Right atrium auricular region (tissue), 2 donors: ENCODE measurements around the gene SYT9. TPM values are rescaled to one million over a fixed set of nuclear protein-coding genes. Genes with fewer than 3 reads are reported as not detected.

ENCODE experiments used
- DNase-seq: peaks from one replicate; pipeline ENCODE4 v3.0.0-alpha.2; 2019; ENCODE audit warnings: low spot score
- H3K27ac ChIP-seq, 2 donors: fragments of 200-600 bp; sonication (generic); 1 replicate in 1 of 2; 2 replicates in 1 of 2; pipeline ENCODE4 v1.5.1; 2016 to 2019
- H3K27me3 ChIP-seq, 2 donors: fragments of 200-600 bp; sonication (generic); one replicate each; pipeline versions ENCODE4 v1.5.1 to v1.6.0; 2017 to 2019
- H3K36me3 ChIP-seq: fragments of 200-600 bp; sonication (generic); one replicate; pipeline ENCODE4 v1.5.1; 2016
- H3K4me1 ChIP-seq, 2 donors: fragments of 200-600 bp; sonication (generic); one replicate each; pipeline versions ENCODE4 v1.5.1 to v1.6.0; 2017 to 2019
- H3K4me3 ChIP-seq, 2 donors: fragments of 200-600 bp; sonication (generic); 1 replicate in 1 of 2; 2 replicates in 1 of 2; pipeline ENCODE4 v1.5.1; 2017 to 2019; ENCODE audit warnings: mild to moderate bottlenecking in 1 of 2, moderate library complexity in 1 of 2
- H3K9me3 ChIP-seq, 2 donors: fragments of 200-600 bp; sonication (generic); one replicate each; pipeline ENCODE4 v1.5.1; 2019
- total RNA-seq, 2 donors: library from RNA; depleted of rRNA; stranded (reverse); fragments of >200 nt; gene quantifications; one replicate each; pipeline ENCODE4 v1.1.0, GENCODE V29; 2016
- TF ChIP-seq, protein P1 (sequence below), 2 donors: fragments of 200-600 bp; sonication (generic); IDR thresholded peaks; one replicate each; pipeline ENCODE4 v1.5.1; 2019; ENCODE audit warnings: antibody characterized with exemption in 2 of 2

The SYT9 gene
- total RNA-seq, 2 donors from 2014 or later: 0.16 to 0.74 TPM

DNA sequence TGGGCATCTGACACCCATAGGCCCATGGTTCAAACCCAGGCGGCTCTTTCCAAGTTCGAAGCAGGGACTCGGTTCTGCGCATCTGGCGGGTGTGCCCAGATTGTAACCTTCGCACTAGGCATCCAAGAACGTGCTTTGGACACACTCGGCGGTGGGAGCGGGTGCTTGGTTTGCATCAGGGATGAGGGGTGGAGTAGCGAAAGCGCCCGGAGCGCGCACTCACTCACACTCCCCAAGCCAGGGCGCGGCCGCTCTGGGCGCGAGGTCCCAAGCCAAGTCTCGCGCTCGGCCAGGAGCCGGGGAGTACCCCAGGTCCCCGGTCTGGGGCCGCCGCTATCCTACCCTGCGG is 243 bp upstream of the SYT9 start:
- Histone ChIP-seq H3K4me1 (peaks cover 0 to 10% of the 10 kb centered on the region in 2 donors), H3K27me3 (no peaks in the 10 kb centered on the region), H3K9me3 (no peaks in the 10 kb centered on the region), H3K27ac (no peak overlapping the region), H3K36me3 (no peaks in the 10 kb centered on the region), H3K4me3 (peak overlapping the region; percentile 43 to 57)
- TF ChIP-seq, protein P1, sequence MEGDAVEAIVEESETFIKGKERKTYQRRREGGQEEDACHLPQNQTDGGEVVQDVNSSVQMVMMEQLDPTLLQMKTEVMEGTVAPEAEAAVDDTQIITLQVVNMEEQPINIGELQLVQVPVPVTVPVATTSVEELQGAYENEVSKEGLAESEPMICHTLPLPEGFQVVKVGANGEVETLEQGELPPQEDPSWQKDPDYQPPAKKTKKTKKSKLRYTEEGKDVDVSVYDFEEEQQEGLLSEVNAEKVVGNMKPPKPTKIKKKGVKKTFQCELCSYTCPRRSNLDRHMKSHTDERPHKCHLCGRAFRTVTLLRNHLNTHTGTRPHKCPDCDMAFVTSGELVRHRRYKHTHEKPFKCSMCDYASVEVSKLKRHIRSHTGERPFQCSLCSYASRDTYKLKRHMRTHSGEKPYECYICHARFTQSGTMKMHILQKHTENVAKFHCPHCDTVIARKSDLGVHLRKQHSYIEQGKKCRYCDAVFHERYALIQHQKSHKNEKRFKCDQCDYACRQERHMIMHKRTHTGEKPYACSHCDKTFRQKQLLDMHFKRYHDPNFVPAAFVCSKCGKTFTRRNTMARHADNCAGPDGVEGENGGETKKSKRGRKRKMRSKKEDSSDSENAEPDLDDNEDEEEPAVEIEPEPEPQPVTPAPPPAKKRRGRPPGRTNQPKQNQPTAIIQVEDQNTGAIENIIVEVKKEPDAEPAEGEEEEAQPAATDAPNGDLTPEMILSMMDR (IDR thresholded peaks at IDR 0.05): no peak
- no peak for DNase-seq

DNA sequence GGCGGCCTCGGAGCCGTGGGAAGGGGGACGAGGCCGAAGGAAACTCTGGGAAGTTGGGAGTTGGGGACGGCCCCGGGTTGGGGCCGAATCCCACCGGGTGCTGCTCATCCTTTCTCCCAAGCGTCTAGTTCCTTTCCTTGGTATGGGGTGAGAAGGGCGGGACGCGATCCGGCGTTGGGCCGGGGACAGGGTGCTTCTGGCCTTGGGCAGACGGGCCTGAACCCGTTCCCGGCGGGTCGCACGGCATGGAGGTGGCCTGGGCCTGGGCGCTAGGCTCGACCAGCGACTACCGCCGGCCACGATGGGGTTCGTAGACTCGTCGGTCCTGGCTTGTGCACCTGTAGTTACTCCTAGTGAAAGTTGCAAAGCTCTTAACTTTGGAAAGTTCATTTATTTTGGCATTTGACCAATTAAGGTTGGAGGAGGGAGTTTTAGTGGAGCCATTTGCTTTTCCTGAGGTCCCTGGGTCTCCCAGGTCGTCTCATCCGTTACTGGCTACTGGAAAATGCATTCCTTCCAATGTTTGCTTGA is 1.0 kb downstream of the SYT9 start:
- H3K4me1 ChIP-seq: peaks cover 0 to 10% of the 10 kb centered on the region in 2 donors
- TF ChIP-seq, protein P1 (IDR thresholded peaks at IDR 0.05): no peak
- H3K36me3 ChIP-seq: no peaks in the 10 kb centered on the region
- no peak overlapping the region for H3K27ac ChIP-seq
- no peaks in the 10 kb centered on the region for H3K27me3 ChIP-seq
- no peaks in the 10 kb centered on the region for H3K9me3 ChIP-seq
- no peak for DNase-seq
- H3K4me3 ChIP-seq: peak overlapping the region; percentile 43 to 57

DNA sequence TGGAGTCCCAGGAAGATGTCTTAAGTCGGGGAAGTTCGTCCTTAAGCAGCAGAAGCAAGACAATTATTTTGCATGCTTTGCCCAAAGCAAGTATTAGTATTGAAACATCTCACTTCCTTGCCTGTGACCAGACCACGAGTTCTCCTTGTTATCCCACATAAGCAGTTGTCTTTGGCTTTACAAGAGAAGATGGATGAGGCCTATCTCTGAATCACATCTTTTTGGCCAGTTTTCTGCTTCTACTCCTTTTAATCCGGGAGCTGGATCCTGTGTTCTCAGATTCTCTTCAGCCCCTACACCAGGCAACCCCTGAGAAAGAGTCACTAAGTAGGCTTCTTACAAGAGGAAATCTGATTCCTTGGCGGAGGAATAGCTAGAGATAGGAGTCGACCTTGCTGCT is 2.1 kb downstream of the SYT9 start:
- no peak overlapping the region for H3K4me3 ChIP-seq
- TF ChIP-seq, protein P1 (IDR thresholded peaks at IDR 0.05): no peak
- peaks cover 0 to 10% of the 10 kb centered on the region in 2 donors for H3K4me1 ChIP-seq
- H3K9me3 ChIP-seq: no peaks in the 10 kb centered on the region
- no peaks in the 10 kb centered on the region for H3K27me3 ChIP-seq
- H3K36me3 ChIP-seq: no peaks in the 10 kb centered on the region
- no peak overlapping the region for H3K27ac ChIP-seq
- no peak for DNase-seq

DNA sequence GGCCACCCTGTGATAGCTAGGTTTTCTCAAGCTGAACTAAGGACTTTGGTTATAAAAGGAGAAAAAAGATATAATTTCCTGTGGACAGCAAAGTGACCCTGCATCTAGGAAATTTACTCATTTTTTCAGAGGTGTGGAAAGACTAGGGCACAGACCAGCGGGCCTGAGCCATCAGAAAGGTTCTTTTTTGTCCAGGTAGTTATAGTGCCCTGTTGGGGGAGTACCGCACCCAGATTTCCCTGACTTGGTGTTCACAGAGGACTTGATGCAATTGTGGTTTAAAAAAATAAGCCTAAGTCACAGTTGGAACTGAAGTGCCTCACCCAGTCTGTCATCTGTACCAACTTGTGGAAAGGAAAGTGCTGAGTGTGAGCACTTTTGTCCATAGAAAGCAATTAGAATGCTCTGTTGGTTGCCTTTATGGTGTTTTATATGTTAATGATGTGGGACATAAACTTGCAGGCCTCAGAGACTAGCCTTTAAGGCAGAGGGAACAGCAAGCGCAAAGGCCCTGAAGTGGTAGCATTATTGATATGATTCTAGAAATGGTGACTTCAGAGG is 3.1 kb downstream of the SYT9 start:
- Histone ChIP-seq H3K36me3 (no peaks in the 10 kb centered on the region), H3K27ac (no peak overlapping the region), H3K4me1 (peaks cover 0 to 10% of the 10 kb centered on the region in 2 donors), H3K9me3 (no peaks in the 10 kb centered on the region), H3K4me3 (no peak overlapping the region), H3K27me3 (no peaks in the 10 kb centered on the region)
- TF ChIP-seq, protein P1 (IDR thresholded peaks at IDR 0.05): no peak
- DNase-seq: no peak

DNA sequence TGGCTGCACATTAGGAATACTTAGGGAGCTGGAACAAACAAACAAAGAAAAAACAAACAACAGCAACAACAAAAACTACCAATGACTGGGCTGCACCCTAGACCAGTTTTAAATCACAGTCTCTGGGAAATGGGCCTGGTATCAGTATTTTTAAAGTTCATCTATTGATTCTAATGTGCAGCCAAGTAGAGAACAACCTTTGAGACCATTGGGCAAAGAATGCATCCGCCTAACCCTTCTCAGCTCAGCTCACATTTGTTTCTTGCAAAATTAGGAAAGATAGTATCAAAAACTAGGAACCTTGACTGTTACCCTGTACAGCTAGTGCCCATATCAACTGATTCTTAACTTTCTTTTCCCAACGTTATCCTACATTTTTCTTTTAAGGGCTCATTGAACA is 5.2 kb downstream of the SYT9 start:
- Histone ChIP-seq H3K9me3 (no peaks in the 10 kb centered on the region), H3K27ac (no peak overlapping the region), H3K4me3 (no peak overlapping the region), H3K27me3 (no peaks in the 10 kb centered on the region), H3K36me3 (no peaks in the 10 kb centered on the region), H3K4me1 (peaks cover 0 to 9% of the 10 kb centered on the region in 2 donors)
- TF ChIP-seq, protein P1 (IDR thresholded peaks at IDR 0.05): no peak
- DNase-seq: no peak

DNA sequence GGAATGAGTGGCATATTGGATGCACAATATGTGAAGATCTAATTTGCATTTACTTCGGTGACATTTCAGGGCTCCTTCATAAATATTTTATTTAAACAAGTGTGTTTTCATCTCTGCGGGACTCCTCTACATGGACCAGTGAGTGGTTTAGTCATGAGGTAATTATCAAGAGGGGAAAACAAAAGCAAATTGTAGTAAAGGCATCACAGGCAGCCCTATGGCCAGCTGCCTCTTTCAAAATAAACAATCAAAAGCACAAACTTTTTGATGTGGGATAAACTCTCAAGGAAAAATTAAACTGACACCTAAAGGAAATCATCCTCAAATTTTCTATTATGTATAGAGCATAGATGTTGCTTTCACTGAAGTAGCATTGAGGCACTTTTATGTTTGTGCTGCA is 6.0 kb downstream of the SYT9 start:
- Histone ChIP-seq H3K27ac (no peak overlapping the region), H3K27me3 (no peaks in the 10 kb centered on the region), H3K4me3 (no peak overlapping the region), H3K9me3 (no peaks in the 10 kb centered on the region), H3K36me3 (no peaks in the 10 kb centered on the region), H3K4me1 (peaks cover 0 to 1% of the 10 kb centered on the region in 2 donors)
- no peak for DNase-seq
- TF ChIP-seq, protein P1 (IDR thresholded peaks at IDR 0.05): no peak
